K562 (cell line): ENCODE results near the gene EHBP1. TPM values are rescaled to one million over a fixed set of nuclear protein-coding genes. Genes with fewer than 3 reads are reported as not detected.

ENCODE experiments used
- ATAC-seq: fragments of 200-7000 bp; cut with Tn5 transposase; 3 replicates; pipeline ENCODE4 v1.9.1; 2020; ENCODE audit warnings: moderate library complexity
- BruUV-seq: library from RNA; stranded (reverse); fragments of 400-500 nt; replicated peaks from 2 replicates; lab custom pipeline; 2021; lab: Mats Ljungman, UMichigan
- CTCF ChIA-PET: fragments of 300-600 bp; formaldehyde crosslinking; extraction: SDS; loops from one replicate; lab custom pipeline; 2021; ENCODE audit warnings: low intra/inter-chr PET ratio; lab: Yijun Ruan, JAX
- POLR2A ChIA-PET: fragments of 300-600, 350-650 bp; sonication (Branson Sonifier 250); formaldehyde crosslinking; extraction: SDS; loops from one replicate; lab custom pipeline; 2021; ENCODE audit warnings: antibody characterized with exemption, inconsistent platforms; lab: Yijun Ruan, JAX
- DNase-seq, 4 experiments: peaks; one replicate each; pipeline versions ENCODE4 v3.0.0 to v3.0.0-alpha.2; 2011 to 2018; ENCODE audit warnings: low spot score in 3 of 4, mixed read lengths in 3 of 4; ENCODE audit errors: extremely low read depth in 1 of 4
- FAIRE-seq: peaks from 2 replicates; lab custom pipeline; 2011; peaks lifted over from hg19 to GRCh38; lab: Jason Lieb, UNC
- H2AFZ ChIP-seq: 2 replicates; pipeline ENCODE4 v1.6.0; 2011; ENCODE audit warnings: low read depth, low read length, control low read depth, inconsistent platforms
- H3K27ac ChIP-seq: fragments of 200-600 bp; 3 replicates; pipeline ENCODE4 v1.8.0; 2011; ENCODE audit warnings: low read depth, mild to moderate bottlenecking, control low read depth, inconsistent platforms, low read length, moderate library complexity, mixed read lengths; ENCODE audit errors: extremely low read depth
- H3K27me3 ChIP-seq, 2 experiments: fragments of 300-600 bp in 1 of 2; 2 replicates in 1 of 2; 3 replicates in 1 of 2; pipeline versions ENCODE4 v1.6.0 to v1.8.0; 2011; ENCODE audit warnings: inconsistent platforms in 2 of 2, low read length in 2 of 2, mild to moderate bottlenecking in 1 of 2, mixed read lengths in 1 of 2, moderate library complexity in 1 of 2; ENCODE audit not compliant: control insufficient read depth in 2 of 2, insufficient read depth in 2 of 2
- H3K36me3 ChIP-seq: fragments of 300-600 bp; 3 replicates; pipeline ENCODE4 v1.8.0; 2011; ENCODE audit warnings: mild to moderate bottlenecking, low read length, inconsistent platforms; ENCODE audit not compliant: control insufficient read depth, insufficient read depth
- H3K4me1 ChIP-seq, 2 experiments: fragments of 200-600 bp in 1 of 2; replicated peaks in 1 of 2; 2 replicates in 1 of 2; 3 replicates in 1 of 2; pipeline versions ENCODE4 v1.5.1 to v1.8.0; 2011; ENCODE audit warnings: inconsistent platforms in 2 of 2, low read length in 2 of 2, mild to moderate bottlenecking in 1 of 2, mixed read lengths in 1 of 2, moderate library complexity in 1 of 2; ENCODE audit not compliant: control insufficient read depth in 2 of 2, insufficient read depth in 2 of 2
- H3K4me2 ChIP-seq: 2 replicates; pipeline ENCODE4 v1.6.1; 2011; ENCODE audit warnings: low read length, control low read depth, inconsistent platforms, mixed read lengths; ENCODE audit not compliant: insufficient read depth
- H3K4me3 ChIP-seq: fragments of 200-600 bp; sonication (generic), shearing (Covaris generic); 2 replicates; pipeline ENCODE4 v1.5.1; 2016; ENCODE audit warnings: control low read depth, inconsistent platforms
- H3K79me2 ChIP-seq: fragments of 200-600 bp; 3 replicates; pipeline ENCODE4 v1.8.0; 2011; ENCODE audit warnings: low read length, inconsistent platforms; ENCODE audit not compliant: control insufficient read depth, insufficient read depth
- H3K9ac ChIP-seq, 2 experiments: 2 replicates each; pipeline versions ENCODE4 v1.6.0 to v1.6.1; 2011; ENCODE audit warnings: low read depth in 2 of 2, low read length in 2 of 2, control low read depth in 1 of 2, inconsistent platforms in 1 of 2, mild to moderate bottlenecking in 1 of 2, mixed read lengths in 1 of 2; ENCODE audit not compliant: insufficient read depth in 1 of 2
- H3K9me1 ChIP-seq: one replicate; pipeline ENCODE4 v1.6.0; 2011; ENCODE audit warnings: inconsistent platforms, mild to moderate bottlenecking, low read length, moderate library complexity; ENCODE audit not compliant: control insufficient read depth, insufficient read depth
- H3K9me3 ChIP-seq: replicated peaks from 2 replicates; pipeline ENCODE4 v1.5.1; 2011; ENCODE audit warnings: low read depth, low read length, inconsistent platforms; ENCODE audit not compliant: control insufficient read depth, insufficient read depth
- H4K20me1 ChIP-seq: replicated peaks from 2 replicates; pipeline ENCODE4 v1.6.1; 2011; ENCODE audit warnings: low read length, inconsistent platforms, mixed read lengths; ENCODE audit not compliant: control insufficient read depth, insufficient read depth
- BHLHE40 ChIP-seq: IDR thresholded peaks from 2 replicates; pipeline ENCODE4 v1.6.1; 2011; ENCODE audit warnings: low read length, improper control_type of control experiment
- C11orf30 ChIP-seq: fragments of 450-650 bp; IDR thresholded peaks from 2 replicates; pipeline ENCODE4 v1.6.1; 2016; ENCODE audit warnings: low read depth, mild to moderate bottlenecking
- COPS2 ChIP-seq: fragments of 450-650 bp; conservative IDR thresholded peaks from 2 replicates; pipeline ENCODE4 v1.6.1; 2016; ENCODE audit warnings: mild to moderate bottlenecking, moderate library complexity
- DDX20 ChIP-seq: fragments of 450-650 bp; IDR thresholded peaks from 2 replicates; pipeline ENCODE4 v1.6.1; 2016; ENCODE audit warnings: missing genetic modification characterization, low read depth, mild to moderate bottlenecking, missing compliant biosample characterization, moderate library complexity
- FOSL1 ChIP-seq: fragments of 200-800 bp; sonication (Bioruptor generic); conservative IDR thresholded peaks from 2 replicates; pipeline ENCODE4 v1.6.1; 2016; ENCODE audit warnings: missing genetic modification characterization, missing compliant biosample characterization
- HSF4 ChIP-seq: fragments of 250-450 bp; sonication (Bioruptor Pico); IDR thresholded peaks from 2 replicates; pipeline ENCODE4 v2.1.2; 2022; ENCODE audit warnings: mild to moderate bottlenecking, moderate library complexity, borderline replicate concordance
- MEIS2 ChIP-seq: fragments of 450-650 bp; IDR thresholded peaks from 2 replicates; pipeline ENCODE4 v1.6.1; 2014; ENCODE audit warnings: mild to moderate bottlenecking; ENCODE audit not compliant: partially characterized antibody
- PRPF4 ChIP-seq: fragments of 200-400 bp; formaldehyde crosslinking; IDR thresholded peaks from one replicate; pipeline ENCODE4 v1.6.1; 2017; ENCODE audit warnings: low read length, low read depth, mild to moderate bottlenecking; ENCODE audit not compliant: insufficient read depth, poor library complexity, severe bottlenecking
- RFX7 ChIP-seq: fragments of 250-450 bp; sonication (Bioruptor Pico); IDR thresholded peaks from 2 replicates; pipeline ENCODE4 v1.5.1; 2021; ENCODE audit warnings: mild to moderate bottlenecking
- STAT6 ChIP-seq: sonication (generic); formaldehyde crosslinking; IDR thresholded peaks from 2 replicates; pipeline ENCODE4 v1.8.1; 2023; ENCODE audit warnings: mild to moderate bottlenecking, missing genetic modification reagents
- TAF7 ChIP-seq: fragments of 450-650 bp; IDR thresholded peaks from 2 replicates; pipeline ENCODE4 v1.6.1; 2016; ENCODE audit warnings: missing genetic modification characterization, missing compliant biosample characterization
- ZNF253 ChIP-seq: fragments of 250-450 bp; sonication (Bioruptor Pico); conservative IDR thresholded peaks from 2 replicates; pipeline ENCODE4 v1.6.1; 2021; ENCODE audit warnings: mild to moderate bottlenecking
- ZNF668 ChIP-seq: fragments of 250-450 bp; sonication (Bioruptor Pico); IDR thresholded peaks from 2 replicates; pipeline ENCODE4 v1.8.0; 2022; ENCODE audit warnings: mild to moderate bottlenecking, inconsistent platforms
- ZNF696 ChIP-seq: fragments of 250-450 bp; sonication (Bioruptor Pico); conservative IDR thresholded peaks from 2 replicates; pipeline ENCODE4 v1.4.0; 2020; ENCODE audit warnings: mild to moderate bottlenecking, moderate library complexity
- WGBS: fragments of 100-300 bp; shearing (Covaris generic); methylation state at CpG from one replicate; pipeline ENCODE4 v1.1.6; 2016; ENCODE audit warnings: low coverage, mixed read lengths; ENCODE audit not compliant: insufficient coverage; ENCODE audit errors: missing lambda C conversion rate; 5-methylcytosine and 5-hydroxymethylcytosine counted together
- in situ Hi-C: fragments of 300-500 bp; cut with MboI; formaldehyde crosslinking; loops from 4 replicates; pipeline ENCODE4 v1.15.0; 2018; ENCODE audit warnings: inconsistent platforms, mixed read lengths
- intact Hi-C: fragments of 100-400 bp; cut with micrococcal nuclease; formaldehyde crosslinking; loops from 2 replicates; pipeline ENCODE4 v1.14.2; 2022
- polyA plus RNA-seq, 8 experiments: library from polyadenylated mRNA; depleted of rRNA in 4 of 8; stranded (reverse) in 5 of 8; unstranded in 3 of 8; fragments of >200 nt; fragmentation: Nextera tagmentation in 2 of 8; fragmentation: Illumina TruSeq in 1 of 8; extraction: Ambion mirVana in 2 of 8; extraction: Trizol in 1 of 8; gene quantifications; 2 replicates each; pipeline versions ENCODE4 v1.2.1 to v1.2.3, GENCODE V29; 2011 to 2014; ENCODE audit warnings: inconsistent platforms in 1 of 8, missing spikeins in 1 of 8
- total RNA-seq, 7 experiments: library from RNA; depleted of rRNA in 6 of 7; stranded (reverse); fragments of >200 nt in 6 of 7; fragmentation: Illumina TruSeq in 2 of 7; extraction: Trizol in 2 of 7; gene quantifications; 2 replicates each; pipeline versions ENCODE4 v1.2.1 to v1.2.3, GENCODE V29; 2011 to 2021; ENCODE audit warnings: low replicate concordance in 1 of 7

EHBP1 gene
- total and polyA plus RNA-seq, 9 of the 15 experiments (the other 6 are each of a cell fraction or from before 2014, with no cell fraction given) = 8.9 to 26.6 (median 19.3) TPM

- no peaks in the 10 kb centered on the region for H3K9me3 ChIP-seq
- intact Hi-C loops (no loop called here), in situ Hi-C loops (no loop called here)
- H3K4me2 ChIP-seq = no peak overlapping the region
- DNase-seq = no peak
- no peak overlapping the region for H3K9ac ChIP-seq
- no peaks in the 10 kb centered on the region for H3K4me1 ChIP-seq
- H3K9me1 ChIP-seq = no peaks in the 10 kb centered on the region
- ATAC-seq = no peak
- FAIRE-seq = no peak
- H4K20me1 ChIP-seq = no peaks in the 10 kb centered on the region
- no peaks in the 10 kb centered on the region for H3K79me2 ChIP-seq
- H3K4me3 ChIP-seq = no peak overlapping the region
- H3K27me3 ChIP-seq = no peaks in the 10 kb centered on the region
- no peak overlapping the region for H3K27ac ChIP-seq
- no peaks in the 10 kb centered on the region; the same call in 2 of the 3 replicates for H3K36me3 ChIP-seq
- CTCF ChIA-PET = no interaction called here
- H2AFZ ChIP-seq = no peak overlapping the region
- BruUV-seq = no TSS peak
- WGBS = 97% methylated on average over 4 of the region's 4 CpGs
- POLR2A ChIA-PET = interaction anchor here (1.6 kb wide), 1 partner anchor 11 kb away, joined by 5 read pairs; no protein-coding TSS in a partner anchor
- TF ChIP-seq BHLHE40 = no peak
- TF ChIP-seq DDX20 (tag) = no peak
- TF ChIP-seq STAT6 (CRISPR knock-in tag) = no peak
- TF ChIP-seq ZNF696 (CRISPR knock-in tag) = no peak
- no peak for TF ChIP-seq TAF7 (tag)
- no peak for TF ChIP-seq COPS2
- TF ChIP-seq RFX7 (CRISPR knock-in tag) = no peak
- TF ChIP-seq ZNF668 (CRISPR knock-in tag) = no peak
- TF ChIP-seq HSF4 (CRISPR knock-in tag) = no peak
- no peak for TF ChIP-seq FOSL1
- no peak for TF ChIP-seq PRPF4
- TF ChIP-seq MEIS2 = no peak
- no peak for TF ChIP-seq C11orf30
- no peak for TF ChIP-seq ZNF253 (CRISPR knock-in tag)
Observed at GRCh38 chr2:63003351-63003750, 297.8 kb downstream of the EHBP1 start.
